NCI-H345 treated with DMSO at 0.1 percent for 48 hours (cell line): Measurements from ENCODE around the gene HEYL.
"Not testable (repeated sequence)": the region's sequence is repeated elsewhere in the genome, so short reads cannot be mapped to it uniquely, and the experiment has no call there.

ENCODE experiments used
- DNase-seq: peaks from one replicate; lab custom pipeline; 2025; ENCODE audit not compliant: unreplicated experiment; lab: John Stamatoyannopoulos, UW

The HEYL gene

GRCh38 chr1:39609618-39610331, 29.7 kb downstream of the HEYL start:
- no peak for DNase-seq

DNA sequence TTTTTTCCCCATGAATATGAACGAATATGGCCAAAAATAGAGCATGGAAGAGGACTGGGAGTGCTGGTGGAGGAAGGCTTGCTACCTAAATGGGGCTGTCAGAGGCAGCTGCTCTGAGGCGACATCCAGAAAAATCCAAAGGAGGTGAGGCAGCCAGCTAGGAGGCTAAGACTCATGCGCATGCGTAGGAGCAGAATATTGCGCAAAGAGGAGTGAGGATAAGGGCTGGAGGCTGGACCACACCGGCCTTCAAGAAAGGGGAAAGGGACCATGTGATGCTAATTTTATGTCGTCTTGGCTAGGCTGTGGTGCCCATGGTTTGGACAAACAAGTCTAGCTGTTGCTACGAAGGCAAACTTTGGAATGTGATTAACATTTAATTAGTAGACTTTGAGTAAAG, 30.5 kb downstream of the HEYL start:
- DNase-seq: no peak

DNA sequence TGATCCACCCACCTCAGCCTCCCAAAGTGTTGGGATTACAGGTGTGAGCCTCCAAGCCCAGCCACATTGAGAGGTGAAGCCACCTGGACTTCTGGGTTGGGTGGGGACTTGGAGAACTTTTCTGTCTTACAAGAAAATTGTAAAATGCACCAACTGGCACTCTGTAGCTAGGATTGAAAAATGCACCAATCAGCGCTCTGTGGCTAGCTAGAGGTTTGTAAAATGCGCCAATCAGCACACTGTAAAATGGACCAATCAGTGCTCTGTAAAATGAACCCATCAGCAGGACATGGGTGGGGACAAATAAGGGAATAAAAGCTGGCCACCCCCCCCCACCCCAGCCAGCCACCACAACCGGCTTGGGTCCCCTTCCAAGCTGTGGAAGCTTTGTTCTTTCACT, 35.8 kb downstream of the HEYL start:
- not testable (repeated sequence) for DNase-seq

- DNase-seq: not testable (repeated sequence)
Observed at GRCh38 chr1:39601667-39602255, 37.7 kb downstream of the HEYL start.

GRCh38 chr1:39596163-39596562, 43.3 kb downstream of the HEYL start:
- no peak for DNase-seq

DNA sequence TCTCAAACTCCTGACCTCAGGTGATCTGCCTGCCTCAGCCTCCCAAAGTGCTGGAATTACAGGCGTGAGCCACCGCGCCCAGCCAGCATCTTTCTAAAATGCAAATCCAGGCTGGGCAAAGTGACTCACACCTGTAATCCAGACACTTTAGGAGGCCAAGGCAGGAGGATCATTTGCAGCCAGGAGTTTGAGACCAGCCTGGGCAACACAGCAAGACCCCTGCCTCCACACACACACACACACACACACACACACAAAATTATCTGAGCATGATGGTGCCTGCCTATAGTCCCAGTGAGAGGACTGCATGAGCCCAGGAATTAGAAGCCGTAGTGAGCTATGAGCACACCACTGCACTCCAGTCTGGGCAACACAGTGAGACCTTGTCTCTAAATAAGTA, 46.1 kb downstream of the HEYL start:
- no peak for DNase-seq

DNA sequence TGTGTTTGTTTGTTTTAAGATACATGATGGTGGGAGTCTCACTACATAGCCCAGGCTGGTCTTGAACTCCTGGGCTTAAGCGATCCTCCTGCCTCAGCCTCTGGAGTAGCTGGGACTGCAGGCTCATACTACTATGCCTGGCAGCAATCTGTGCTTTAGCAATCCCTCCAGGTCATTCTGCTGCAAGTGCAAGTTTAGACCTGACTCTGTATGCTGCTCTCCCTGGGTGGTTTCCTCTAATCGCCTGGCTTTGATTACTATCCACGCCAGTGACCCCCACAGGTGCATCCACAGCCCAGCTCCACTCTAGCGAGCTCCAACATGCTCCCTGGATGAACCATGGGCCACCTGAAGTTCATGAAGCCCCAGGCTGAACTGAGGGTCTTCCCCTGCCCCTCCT, 47.4 kb downstream of the HEYL start:
- DNase-seq: no peak

DNA sequence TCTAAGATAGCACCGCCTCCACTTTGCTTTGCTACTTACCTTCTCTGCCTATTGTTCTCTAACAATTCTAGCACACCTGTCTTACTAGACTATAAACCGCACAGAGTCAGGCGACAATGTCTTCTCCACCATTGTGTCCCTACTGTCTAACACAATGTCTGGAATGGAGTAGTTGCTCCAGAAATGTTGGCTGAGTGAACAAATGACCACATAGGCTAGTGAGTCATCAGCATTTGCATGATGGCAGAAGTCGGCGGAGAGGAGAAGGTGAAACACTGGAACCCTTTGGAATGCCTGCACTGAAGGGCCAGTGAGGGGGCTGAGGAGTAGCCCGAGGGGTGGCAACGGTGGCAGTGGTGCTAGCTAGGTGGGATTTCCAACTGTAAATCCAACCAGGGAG, 48.9 kb downstream of the HEYL start:
- DNase-seq: no peak

GRCh38 chr1:39585933-39586332, 53.5 kb downstream of the HEYL start:
- DNase-seq: no peak

DNA sequence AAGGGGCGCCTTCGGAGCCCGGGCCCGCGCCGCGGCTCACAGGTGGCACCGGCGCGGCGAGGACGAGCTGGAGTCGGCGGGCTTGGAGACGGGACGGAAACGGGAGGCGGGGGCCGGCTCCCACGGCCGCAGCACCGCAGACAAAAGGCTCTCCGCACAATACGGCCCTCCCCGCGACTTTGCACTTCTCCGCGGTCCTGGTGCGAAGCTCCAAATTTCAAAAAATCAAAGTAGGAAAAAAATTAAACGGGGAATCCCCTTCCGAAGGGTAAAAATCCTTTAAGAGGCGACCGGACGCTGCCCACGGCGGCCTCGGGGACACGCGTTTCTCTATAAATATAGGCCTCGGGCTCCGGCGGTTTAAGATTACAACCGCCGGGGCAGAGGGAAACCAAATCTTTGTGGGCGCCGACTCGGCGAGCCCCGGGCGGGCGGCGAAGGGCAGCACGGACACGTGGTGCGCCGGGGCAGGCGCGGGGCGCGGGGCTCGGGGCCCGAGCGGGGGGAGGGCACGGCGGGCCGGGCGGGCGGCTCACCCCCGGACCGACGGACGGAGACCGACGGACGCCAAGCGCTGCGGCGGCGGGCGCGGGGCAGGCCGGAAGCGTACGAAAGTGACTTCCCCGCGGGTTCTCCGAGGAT, 63.3 kb downstream of the HEYL start:
- no peak for DNase-seq

GRCh38 chr1:39575191-39576015, 64.0 kb downstream of the HEYL start:
- DNase-seq: peak; percentile 11

- no peak for DNase-seq
Observed at GRCh38 chr1:39574646-39575045, 64.8 kb downstream of the HEYL start.
